GM21786 (cell line): ENCODE measurements around the gene NCR3LG1.

Experiments
- ATAC-seq: cut with Tn5 transposase; IDR thresholded peaks from one replicate; pipeline ENCODE4 v1.9.1; 2021; ENCODE audit not compliant: unreplicated experiment

NCR3LG1 gene, protein sequence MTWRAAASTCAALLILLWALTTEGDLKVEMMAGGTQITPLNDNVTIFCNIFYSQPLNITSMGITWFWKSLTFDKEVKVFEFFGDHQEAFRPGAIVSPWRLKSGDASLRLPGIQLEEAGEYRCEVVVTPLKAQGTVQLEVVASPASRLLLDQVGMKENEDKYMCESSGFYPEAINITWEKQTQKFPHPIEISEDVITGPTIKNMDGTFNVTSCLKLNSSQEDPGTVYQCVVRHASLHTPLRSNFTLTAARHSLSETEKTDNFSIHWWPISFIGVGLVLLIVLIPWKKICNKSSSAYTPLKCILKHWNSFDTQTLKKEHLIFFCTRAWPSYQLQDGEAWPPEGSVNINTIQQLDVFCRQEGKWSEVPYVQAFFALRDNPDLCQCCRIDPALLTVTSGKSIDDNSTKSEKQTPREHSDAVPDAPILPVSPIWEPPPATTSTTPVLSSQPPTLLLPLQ

DNA sequence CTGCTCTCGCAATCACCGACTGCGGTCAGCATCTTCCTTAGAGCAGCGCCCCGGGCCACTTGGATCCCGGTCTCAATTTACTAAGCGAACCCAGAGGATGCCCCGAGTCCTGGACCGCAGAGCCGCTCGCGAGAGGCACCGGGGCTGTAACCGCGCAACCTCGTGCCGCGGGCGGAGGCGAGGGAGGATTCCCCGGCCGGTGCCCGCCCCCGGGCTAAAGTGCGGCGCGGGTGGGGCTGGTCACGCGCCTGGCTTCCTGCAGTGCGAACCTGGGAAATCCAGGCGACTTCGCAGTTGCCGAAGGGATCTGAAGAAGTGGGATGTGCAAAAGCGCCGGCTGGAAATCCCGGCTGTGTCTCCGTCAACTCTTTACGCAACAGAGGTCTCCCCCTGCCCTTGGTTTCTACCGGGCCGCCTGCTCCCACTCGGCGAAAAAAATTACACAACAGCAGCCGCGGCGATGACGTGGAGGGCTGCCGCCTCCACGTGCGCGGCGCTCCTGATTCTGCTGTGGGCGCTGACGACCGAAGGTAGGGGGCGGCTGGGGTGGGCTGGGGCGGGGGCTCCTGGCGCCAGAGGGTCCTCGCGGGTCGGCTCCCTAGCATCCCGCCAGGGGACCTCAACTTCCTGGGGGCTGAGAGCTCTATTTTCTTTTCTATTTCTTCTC, at the start of gene NCR3LG1:
NCR3LG1 (plus strand) TSS at position 291 of the 667 bp plus-strand sequence; CDS start at position 461, 170 bp downstream.
- no peak for ATAC-seq

GRCh38 chr11:17313349-17314231, 38.0 kb upstream of the NCR3LG1 start:
- ATAC-seq: no peak

DNA sequence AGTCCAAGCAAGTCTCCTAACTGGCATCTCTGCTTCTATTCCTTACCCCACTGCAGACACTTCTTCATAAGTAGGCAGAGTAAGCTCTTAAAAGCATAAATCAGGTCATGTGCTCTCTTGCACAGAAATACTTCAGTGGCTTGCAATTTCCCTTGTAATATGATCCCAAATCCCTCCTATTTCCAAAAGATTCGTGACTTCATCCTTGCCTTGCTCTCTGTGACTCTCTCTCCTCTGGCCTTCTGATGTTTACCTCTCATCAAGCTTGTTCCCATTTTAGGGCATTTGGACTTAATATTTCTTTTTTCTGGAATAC, 37.4 kb upstream of the NCR3LG1 start:
- no peak for ATAC-seq

GRCh38 chr11:17314904-17315426, 36.6 kb upstream of the NCR3LG1 start:
- no peak for ATAC-seq

DNA sequence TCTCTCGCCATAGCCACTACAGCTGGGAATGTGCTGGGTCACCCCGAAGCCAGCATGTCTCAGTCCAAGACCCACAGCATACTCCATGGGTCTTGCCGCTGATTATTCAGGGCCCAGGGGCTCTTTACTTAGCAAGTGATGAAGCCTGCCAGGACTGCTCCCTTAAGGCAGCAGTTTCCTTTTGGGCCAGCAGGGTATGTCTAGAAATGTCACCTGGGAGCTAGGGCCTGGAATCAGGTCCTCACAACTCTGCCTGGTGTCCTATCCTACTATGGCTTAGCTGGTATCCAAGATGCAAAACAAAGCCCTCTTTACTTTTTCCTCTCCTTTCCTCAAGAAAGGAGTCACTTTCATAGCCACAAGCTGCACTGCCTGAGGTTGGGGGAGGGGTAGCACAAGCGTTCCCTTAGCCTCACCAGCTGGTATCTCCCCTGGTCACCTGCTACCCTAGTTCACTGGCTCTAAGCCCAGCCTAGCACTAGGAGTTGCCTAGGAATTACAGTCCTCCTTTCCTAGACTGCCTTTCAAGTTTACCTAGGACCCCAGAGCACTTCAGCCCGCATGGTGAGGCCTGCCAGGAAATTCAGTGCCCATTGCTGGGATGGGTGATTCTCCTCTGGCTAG, 22.6 kb upstream of the NCR3LG1 start:
- no peak for ATAC-seq

DNA sequence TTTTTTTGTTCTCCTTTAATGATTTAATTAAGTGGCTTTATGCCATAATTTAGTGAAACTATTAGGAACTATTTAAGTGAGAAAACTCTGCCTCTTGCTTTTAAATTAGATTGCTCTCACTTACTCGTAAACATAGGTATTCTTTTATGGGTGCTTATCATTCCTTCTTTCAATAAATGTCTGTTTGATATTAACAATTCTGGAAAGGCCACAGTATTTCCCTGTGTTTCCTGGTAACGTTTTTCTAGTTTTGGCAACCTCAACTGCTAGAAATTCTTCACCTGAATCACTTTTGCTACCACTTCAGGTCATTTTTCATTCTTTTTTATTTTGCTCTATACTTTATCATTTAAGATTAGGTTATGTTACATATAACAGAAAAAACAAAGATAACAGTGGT, 19.9 kb upstream of the NCR3LG1 start:
- no peak for ATAC-seq

DNA sequence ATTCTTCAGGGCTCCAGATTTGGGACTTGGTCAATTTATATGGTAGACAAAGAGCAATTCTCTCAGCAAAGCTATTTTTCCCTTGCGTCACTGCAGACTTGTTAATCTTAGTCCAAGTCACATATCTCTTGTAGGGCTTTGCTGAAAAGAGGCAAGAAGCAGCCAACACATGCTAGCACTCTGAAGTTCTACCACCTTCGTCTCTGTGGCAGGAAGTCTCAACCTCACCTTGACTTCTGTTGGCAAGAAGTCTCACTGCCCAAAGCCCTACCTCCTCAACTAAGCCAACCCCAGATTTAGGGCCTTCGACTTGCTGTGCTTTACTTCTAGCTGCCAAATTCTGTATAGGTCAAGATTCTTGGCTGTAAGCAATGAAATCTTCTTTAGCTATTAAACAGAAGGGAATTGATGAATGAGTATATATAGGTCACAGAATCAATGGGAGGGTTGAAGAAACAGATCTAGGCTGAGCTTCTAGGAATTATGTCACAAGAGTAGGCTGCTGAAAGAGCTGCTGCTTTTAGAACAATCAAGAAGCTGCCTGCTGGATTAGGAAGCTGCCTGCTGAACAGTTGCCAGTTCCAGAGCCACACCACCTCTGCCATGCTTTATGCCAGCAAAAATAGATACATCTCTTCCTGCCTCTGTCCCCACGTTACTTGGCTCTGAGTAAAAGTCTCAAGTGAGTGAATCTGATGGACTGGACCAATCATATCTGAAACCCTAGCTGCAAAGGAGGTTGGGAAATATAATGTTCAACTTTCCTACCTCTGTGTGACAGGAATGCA, 17.6 kb upstream of the NCR3LG1 start:
- no peak for ATAC-seq

GRCh38 chr11:17343257-17343656, 8.3 kb upstream of the NCR3LG1 start:
- ATAC-seq: no peak

DNA sequence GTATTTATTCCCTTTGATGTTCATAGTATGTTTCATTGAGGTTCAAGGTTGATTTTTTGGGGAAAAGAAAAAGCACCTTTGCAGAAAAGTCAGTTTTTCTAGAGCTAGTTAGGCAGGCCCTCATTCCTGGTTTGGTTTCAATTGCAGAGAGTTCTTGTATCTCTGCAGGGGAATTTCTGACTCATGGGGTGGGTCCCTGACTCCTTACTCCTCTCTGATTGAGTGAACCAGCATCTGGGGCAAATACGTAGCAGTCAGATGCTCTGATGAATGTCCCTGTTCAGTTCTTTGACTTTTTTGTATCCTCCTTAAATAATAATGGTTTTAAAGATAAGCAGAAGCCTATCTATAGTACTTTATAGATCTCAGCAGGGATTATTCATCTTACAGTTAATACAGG, 7.7 kb upstream of the NCR3LG1 start:
- no peak for ATAC-seq

GRCh38 chr11:17347676-17348075, 3.9 kb upstream of the NCR3LG1 start:
- ATAC-seq: no peak

DNA sequence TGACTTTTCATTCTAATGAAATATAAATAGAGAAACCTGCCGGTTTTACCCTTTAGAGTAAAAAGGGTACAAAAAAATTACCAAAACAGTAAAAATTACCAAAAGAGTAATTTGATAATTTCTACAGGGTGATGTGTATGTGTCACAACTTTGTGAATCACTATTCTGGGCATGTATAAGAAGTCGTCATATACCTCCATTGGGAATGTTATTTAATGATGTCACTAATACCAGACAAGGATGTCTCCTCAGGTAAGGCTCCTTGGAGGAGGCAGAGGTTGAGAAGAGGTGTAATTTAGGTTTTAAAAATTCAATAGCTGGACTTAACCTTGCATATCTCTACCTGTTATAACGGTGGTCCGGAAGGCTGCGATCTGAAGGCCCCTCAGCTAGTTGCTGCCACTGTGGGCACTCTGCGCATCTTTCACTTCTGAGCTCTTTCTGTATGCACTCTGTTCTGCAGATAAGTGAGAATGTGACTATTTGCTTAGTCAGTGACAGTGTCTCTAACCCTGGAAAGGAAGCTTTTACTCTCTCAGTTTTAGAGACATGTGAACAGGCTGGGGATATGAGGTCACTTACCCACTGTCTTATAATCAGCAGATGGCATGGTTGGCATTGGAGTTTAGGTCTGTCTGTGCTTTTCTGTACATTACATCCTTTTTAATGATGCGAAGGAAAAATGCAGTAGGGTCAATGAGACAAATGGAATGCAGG, 987 bp upstream of the NCR3LG1 start:
- ATAC-seq: no peak

DNA sequence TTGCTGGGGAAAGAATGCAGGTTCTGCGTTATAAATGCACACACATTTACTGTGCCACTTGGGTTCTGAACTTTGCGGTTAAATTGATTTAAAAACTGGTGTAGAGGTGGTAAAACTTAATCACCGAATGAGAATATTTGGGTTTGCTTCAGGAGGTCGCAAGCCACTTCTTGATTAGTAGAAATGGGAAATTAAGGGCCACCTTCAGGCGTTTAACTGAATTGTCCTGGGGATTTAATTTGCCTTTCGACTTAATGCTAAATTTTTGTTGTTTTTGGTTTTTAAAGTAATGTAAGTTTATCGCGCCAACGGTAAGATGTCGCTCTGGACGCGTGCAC, 459 bp upstream of the NCR3LG1 start:
- ATAC-seq: no peak

GRCh38 chr11:17352950-17353820, 1.6 kb downstream of the NCR3LG1 start:
- no peak for ATAC-seq

DNA sequence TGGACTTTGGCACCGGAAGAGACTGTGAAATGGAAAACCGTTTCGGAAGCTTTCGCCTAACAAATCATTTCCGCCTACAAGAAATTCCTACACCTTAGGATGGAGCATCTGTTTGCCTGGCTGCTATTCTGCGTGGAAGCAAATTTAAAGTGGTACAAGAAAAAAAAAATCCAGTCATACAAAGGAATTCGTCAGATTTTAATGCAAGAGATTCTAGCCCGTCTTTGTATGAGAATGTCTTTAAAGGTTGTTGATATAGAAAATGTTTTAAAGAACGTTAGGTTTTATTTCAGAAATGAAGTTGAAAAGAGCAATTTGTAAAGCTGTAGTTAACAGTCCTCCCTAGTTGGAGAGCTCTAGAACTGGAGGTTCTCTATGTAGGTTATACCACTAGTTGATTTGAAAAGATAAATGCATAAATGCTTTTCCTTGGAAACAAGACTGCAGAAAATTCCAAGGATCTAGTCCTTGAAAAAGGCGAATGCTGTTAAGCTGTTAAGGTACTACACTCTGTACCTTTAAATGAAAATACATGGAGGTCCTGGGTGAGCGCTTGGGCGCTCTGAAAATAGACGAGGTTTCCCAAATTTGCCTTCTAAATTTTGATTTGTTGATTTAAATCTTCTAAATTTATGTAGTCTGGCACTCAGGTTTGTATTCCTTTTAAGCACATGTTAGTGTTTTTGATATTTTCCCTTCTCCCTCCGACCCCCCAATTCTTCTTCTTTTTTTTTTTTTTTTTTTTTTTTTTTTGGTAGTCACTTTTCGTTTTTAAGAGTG, 2.4 kb downstream of the NCR3LG1 start:
- no peak for ATAC-seq

GRCh38 chr11:17354601-17354991, 3.0 kb downstream of the NCR3LG1 start:
- no peak for ATAC-seq

GRCh38 chr11:17366495-17366894, 14.9 kb downstream of the NCR3LG1 start:
- no peak for ATAC-seq

- ATAC-seq: no peak
Measured at GRCh38 chr11:17368551-17368950, 17.0 kb downstream of the NCR3LG1 start.

GRCh38 chr11:17369094-17369493, 17.5 kb downstream of the NCR3LG1 start:
- ATAC-seq: no peak
